Iris pigment epithelial cell (primary cell): Measurements from ENCODE around the gene ELK3.

Source experiments
- DNase-seq: peaks from one replicate; pipeline ENCODE4 v3.0.0-alpha.2; 2011; ENCODE audit warnings: low read depth

The ELK3 gene

GRCh38 chr12:96235484-96235826, 41.3 kb downstream of the ELK3 start:
- no peak for DNase-seq

- DNase-seq: peak; percentile 44
Observed at GRCh38 chr12:96236221-96236822, 42.1 kb downstream of the ELK3 start.

- DNase-seq: no peak
Observed at GRCh38 chr12:96237035-96237434, 42.9 kb downstream of the ELK3 start.

GRCh38 chr12:96237465-96238077, 43.4 kb downstream of the ELK3 start:
- peak; percentile 98 for DNase-seq

- DNase-seq: no peak
Observed at GRCh38 chr12:96238336-96239047, 44.3 kb downstream of the ELK3 start.

- DNase-seq: no peak
Observed at GRCh38 chr12:96239711-96240635, 45.8 kb downstream of the ELK3 start.

- DNase-seq: peak; percentile 51
Observed at GRCh38 chr12:96240656-96241055, 46.5 kb downstream of the ELK3 start.

GRCh38 chr12:96241431-96241830, 47.3 kb downstream of the ELK3 start:
- no peak for DNase-seq

- DNase-seq: peak; percentile 61
Observed at GRCh38 chr12:96241846-96242256, 47.7 kb downstream of the ELK3 start.

GRCh38 chr12:96242597-96242996, 48.4 kb downstream of the ELK3 start:
- no peak for DNase-seq

GRCh38 chr12:96244826-96245225, 50.7 kb downstream of the ELK3 start:
- DNase-seq: no peak

- DNase-seq: no peak
Observed at GRCh38 chr12:96246926-96247505, 52.8 kb downstream of the ELK3 start.

- DNase-seq: no peak
Observed at GRCh38 chr12:96247563-96247962, 53.4 kb downstream of the ELK3 start.

GRCh38 chr12:96248136-96248931, 54.2 kb downstream of the ELK3 start:
- no peak for DNase-seq

- DNase-seq: peak; percentile 66
Observed at GRCh38 chr12:96249196-96250118, 55.3 kb downstream of the ELK3 start.

- DNase-seq: no peak
Observed at GRCh38 chr12:96250119-96250685, 56.0 kb downstream of the ELK3 start.

GRCh38 chr12:96255077-96255476, 60.9 kb downstream of the ELK3 start:
- DNase-seq: peak; percentile 55

- DNase-seq: no peak
Observed at GRCh38 chr12:96256672-96257361, 62.6 kb downstream of the ELK3 start.

GRCh38 chr12:96257550-96258103, 63.5 kb downstream of the ELK3 start:
- DNase-seq: peak; percentile 34
